Measurements from ENCODE around the gene NBPF14.
"Not testable (repeated sequence)": the region's sequence is repeated elsewhere in the genome, so short reads cannot be mapped to it uniquely, and the experiment has no call there.

NBPF14 gene, protein sequence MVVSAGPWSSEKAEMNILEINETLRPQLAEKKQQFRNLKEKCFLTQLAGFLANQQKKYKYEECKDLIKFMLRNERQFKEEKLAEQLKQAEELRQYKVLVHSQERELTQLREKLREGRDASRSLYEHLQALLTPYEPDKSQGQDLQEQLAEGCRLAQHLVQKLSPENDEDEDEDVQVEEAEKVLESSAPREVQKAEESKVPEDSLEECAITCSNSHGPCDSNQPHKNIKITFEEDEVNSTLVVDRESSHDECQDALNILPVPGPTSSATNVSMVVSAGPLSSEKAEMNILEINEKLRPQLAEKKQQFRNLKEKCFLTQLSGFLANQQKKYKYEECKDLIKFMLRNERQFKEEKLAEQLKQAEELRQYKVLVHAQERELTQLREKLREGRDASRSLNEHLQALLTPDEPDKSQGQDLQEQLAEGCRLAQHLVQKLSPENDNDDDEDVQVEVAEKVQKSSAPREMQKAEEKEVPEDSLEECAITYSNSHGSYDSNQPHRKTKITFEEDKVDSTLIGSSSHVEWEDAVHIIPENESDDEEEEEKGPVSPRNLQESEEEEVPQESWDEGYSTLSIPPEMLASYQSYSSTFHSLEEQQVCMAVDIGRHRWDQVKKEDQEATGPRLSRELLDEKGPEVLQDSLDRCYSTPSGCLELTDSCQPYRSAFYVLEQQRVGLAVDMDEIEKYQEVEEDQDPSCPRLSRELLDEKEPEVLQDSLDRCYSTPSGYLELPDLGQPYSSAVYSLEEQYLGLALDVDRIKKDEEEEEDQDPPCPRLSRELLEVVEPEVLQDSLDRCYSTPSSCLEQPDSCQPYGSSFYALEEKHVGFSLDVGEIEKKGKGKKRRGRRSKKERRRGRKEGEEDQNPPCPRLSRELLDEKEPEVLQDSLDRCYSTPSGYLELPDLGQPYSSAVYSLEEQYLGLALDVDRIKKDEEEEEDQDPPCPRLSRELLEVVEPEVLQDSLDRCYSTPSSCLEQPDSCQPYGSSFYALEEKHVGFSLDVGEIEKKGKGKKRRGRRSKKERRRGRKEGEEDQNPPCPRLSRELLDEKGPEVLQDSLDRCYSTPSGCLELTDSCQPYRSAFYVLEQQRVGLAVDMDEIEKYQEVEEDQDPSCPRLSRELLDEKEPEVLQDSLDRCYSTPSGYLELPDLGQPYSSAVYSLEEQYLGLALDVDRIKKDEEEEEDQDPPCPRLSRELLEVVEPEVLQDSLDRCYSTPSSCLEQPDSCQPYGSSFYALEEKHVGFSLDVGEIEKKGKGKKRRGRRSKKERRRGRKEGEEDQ (N-terminal part only)

GRCh38 chr1:148595911-148596310, at the start of gene NBPF14:
NBPF14 (minus strand) TSS chr1:148596011; CDS start chr1:148595717, 294 bp downstream.
- not testable (repeated sequence) for DNase-seq (ENCODE audit: low spot score); FAIRE-seq

- DNase-seq (ENCODE audit: low spot score); FAIRE-seq: not testable (repeated sequence)
Measured at GRCh38 chr1:148625451-148625850, 29.6 kb upstream of the NBPF14 start.

DNA sequence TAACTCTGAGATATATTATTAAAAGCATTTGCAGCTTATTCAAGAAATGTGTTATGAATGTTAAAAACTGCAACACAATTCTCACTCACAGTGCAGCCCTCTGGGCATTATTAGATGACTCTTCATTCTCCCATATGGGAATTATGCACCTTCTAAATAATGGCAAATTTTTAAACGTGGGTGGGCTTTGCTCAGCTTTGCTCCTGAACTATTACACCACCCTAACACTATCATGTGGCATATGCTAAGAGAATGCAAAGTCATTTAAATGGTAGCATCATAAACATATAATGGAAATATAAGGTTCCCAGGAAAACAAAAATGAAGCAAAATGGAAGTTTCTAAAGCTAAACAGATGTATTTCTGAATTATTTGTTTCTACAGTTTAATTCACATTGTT, 22.4 kb upstream of the NBPF14 start:
- FAIRE-seq; DNase-seq (ENCODE audit: low spot score): not testable (repeated sequence)

DNA sequence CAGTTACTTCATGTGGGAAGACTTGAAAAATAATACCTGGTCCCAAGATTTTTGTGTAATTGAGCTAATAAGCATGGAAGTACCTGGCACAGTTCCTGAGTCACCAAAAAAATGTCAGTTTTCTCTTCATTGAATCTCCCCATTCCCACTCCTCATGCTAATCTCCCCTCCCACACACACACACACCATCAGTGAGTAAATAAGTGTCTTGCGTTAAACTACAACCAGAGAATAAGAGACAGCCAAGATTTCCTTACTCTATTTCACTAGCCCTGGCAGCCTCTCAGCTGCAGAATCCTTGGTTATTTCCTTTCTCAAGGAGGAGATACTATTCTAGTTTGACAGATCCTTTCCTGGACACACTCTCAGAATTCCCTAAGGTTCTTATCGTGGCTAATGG, 9.5 kb upstream of the NBPF14 start:
- FAIRE-seq; DNase-seq (ENCODE audit: low spot score): not testable (repeated sequence)

GRCh38 chr1:148595360-148595759, 451 bp downstream of the NBPF14 start:
- not testable (repeated sequence) for FAIRE-seq; DNase-seq (ENCODE audit: low spot score)

DNA sequence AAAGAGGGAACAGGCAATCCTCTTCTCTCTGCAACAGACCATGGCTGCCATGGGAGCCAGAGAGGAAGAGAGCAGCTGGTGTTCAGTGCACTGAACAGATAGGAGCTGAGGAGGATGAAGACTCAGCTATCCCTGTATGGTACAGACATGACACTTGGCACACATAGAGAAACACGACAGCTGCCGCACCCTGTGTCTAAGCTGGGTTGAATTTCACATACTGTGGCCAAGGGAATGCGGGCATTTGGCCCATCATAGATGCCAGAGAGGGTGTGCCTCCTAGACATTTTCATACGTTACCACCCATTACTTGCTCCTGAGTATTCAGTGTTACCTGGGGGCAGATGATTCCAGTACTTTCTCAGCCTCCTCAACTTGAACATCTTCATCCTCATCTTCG, 4.7 kb downstream of the NBPF14 start:
- DNase-seq (ENCODE audit: low spot score); FAIRE-seq: not testable (repeated sequence)

DNA sequence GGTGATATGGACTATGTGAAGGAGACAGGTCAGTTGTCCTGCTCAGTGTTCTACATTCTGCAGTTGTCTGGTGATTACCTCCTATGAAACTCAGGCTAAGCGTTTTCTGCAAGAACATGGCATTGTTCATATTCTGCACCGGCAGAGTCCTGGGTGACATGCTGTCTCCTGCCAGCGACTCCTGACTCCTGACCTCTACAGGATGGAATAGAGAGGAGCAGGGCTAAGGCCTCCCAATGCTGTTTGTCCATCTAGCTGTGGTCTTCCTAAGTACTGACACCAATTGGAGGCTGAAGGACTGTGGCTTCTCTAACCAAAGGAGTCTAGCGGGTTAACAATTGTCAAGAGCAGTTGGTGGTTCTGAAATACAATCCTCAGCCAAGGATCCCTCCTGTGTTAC, 63.7 kb downstream of the NBPF14 start:
- not testable (repeated sequence) for DNase-seq (ENCODE audit: low spot score); FAIRE-seq

- not testable (repeated sequence) for DNase-seq (ENCODE audit: low spot score); FAIRE-seq
Measured at GRCh38 chr1:148529101-148529567, 66.7 kb downstream of the NBPF14 start.

- not testable (repeated sequence) for FAIRE-seq; DNase-seq (ENCODE audit: low spot score)
Measured at GRCh38 chr1:148528591-148528990, 67.2 kb downstream of the NBPF14 start.

GRCh38 chr1:148526587-148526986, 69.2 kb downstream of the NBPF14 start:
- not testable (repeated sequence) for FAIRE-seq; DNase-seq (ENCODE audit: low spot score)

GRCh38 chr1:148523205-148524144, 72.3 kb downstream of the NBPF14 start:
- not testable (repeated sequence) for FAIRE-seq; DNase-seq (ENCODE audit: low spot score)

- FAIRE-seq; DNase-seq (ENCODE audit: low spot score): not testable (repeated sequence)
Measured at GRCh38 chr1:148522561-148523204, 73.1 kb downstream of the NBPF14 start.

GRCh38 chr1:148522072-148522471, 73.7 kb downstream of the NBPF14 start:
- DNase-seq (ENCODE audit: low spot score), result not testable (repeated sequence)

GRCh38 chr1:148514310-148514709, 81.5 kb downstream of the NBPF14 start:
- FAIRE-seq, result not testable (repeated sequence)

More at GRCh38 chr1:148522072-148522471, 73.7 kb downstream of the NBPF14 start:
- not testable (repeated sequence) for FAIRE-seq

DNA sequence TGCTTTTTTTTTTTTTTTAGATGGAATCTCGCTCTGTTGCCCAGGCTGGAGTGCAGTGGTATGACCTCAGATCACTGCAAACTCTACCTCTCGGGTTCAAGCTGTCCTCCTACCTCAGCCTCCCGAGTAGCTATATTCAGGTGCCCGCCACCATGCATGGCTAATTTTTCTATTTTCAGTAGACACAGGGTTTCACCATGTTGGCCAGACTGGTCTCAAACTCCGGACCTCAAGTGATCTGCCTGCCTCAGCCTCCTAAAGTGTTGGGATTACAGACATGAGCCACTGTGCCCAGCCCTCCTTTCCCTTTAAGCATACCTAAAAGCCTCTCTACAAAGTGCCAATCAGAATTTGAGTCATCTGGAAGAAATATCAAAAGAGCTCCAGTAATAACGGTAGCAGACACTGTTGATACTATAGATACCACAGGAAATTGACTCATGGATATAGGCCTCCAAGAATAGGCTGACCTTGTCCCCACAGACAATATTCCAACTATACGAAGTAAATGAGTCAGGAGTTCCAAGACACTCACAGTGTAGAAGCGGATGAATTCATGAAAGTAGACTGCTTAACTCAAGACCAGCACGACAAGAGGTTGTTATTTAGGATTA, 83.1 kb downstream of the NBPF14 start:
- FAIRE-seq; DNase-seq (ENCODE audit: low spot score): not testable (repeated sequence)

More at GRCh38 chr1:148514310-148514709, 81.5 kb downstream of the NBPF14 start:
- DNase-seq (ENCODE audit: low spot score), result not testable (repeated sequence)

- not testable (repeated sequence) for FAIRE-seq
Measured at GRCh38 chr1:148493933-148494332, 101.9 kb downstream of the NBPF14 start.

GRCh38 chr1:148483029-148483428, 112.8 kb downstream of the NBPF14 start, which contains the start of gene PPIAL4G:
PPIAL4G (minus strand) TSS chr1:148483302; CDS start chr1:148483252, 50 bp downstream.
- not testable (repeated sequence) for DNase-seq (ENCODE audit: low spot score); FAIRE-seq

More at GRCh38 chr1:148493933-148494332, 101.9 kb downstream of the NBPF14 start:
- DNase-seq (ENCODE audit: low spot score), result not testable (repeated sequence)
